ENCODE results near the gene RIPK1.
A peak's percentile ranks its signal among the peaks of the same experiment; 100 is the strongest.
"Not testable (repeated sequence)": the region's sequence is repeated elsewhere in the genome, so short reads cannot be mapped to it uniquely, and the experiment has no call there.

RIPK1 gene

GRCh38 chr6:3068329-3069214 lies at the start of gene RIPK1:
Gene RIPK1 (plus strand): TSS chr6:3068494. CDS start chr6:3076824, 8,330 bp downstream.
- TF ChIP-seq CTCF (IDR thresholded peaks at IDR 0.05; ENCODE audit: borderline replicate concordance, control extremely low read depth, extremely low read depth, insufficient read depth, missing control alignments) = peak; percentile 58
- in situ Hi-C loops (cut with MboI; ENCODE audit: low sequenced_read_pairs, unreplicated experiment) = no loop called here
- peak; percentile 98 for DNase-seq (ENCODE audit: low spot score)

GRCh38 chr6:3019065-3019464 lies 49.2 kb upstream of the RIPK1 start:
- in situ Hi-C loops (cut with MboI; ENCODE audit: low sequenced_read_pairs, unreplicated experiment) = no loop called here
- no peak for TF ChIP-seq CTCF (IDR thresholded peaks at IDR 0.05; ENCODE audit: borderline replicate concordance, control extremely low read depth, extremely low read depth, insufficient read depth, missing control alignments)
- DNase-seq (ENCODE audit: low spot score) = no peak

GRCh38 chr6:3019749-3020320 lies 48.5 kb upstream of the RIPK1 start:
- in situ Hi-C loops (cut with MboI; ENCODE audit: low sequenced_read_pairs, unreplicated experiment) = no loop called here
- DNase-seq (ENCODE audit: low spot score) = no peak
- no peak for TF ChIP-seq CTCF (IDR thresholded peaks at IDR 0.05; ENCODE audit: borderline replicate concordance, control extremely low read depth, extremely low read depth, insufficient read depth, missing control alignments)

GRCh38 chr6:3020976-3021598 lies 47.2 kb upstream of the RIPK1 start:
- in situ Hi-C loops (cut with MboI; ENCODE audit: low sequenced_read_pairs, unreplicated experiment); DNase-seq (ENCODE audit: low spot score): not testable (repeated sequence)

- no peak for DNase-seq (ENCODE audit: low spot score)
- TF ChIP-seq CTCF (IDR thresholded peaks at IDR 0.05; ENCODE audit: borderline replicate concordance, control extremely low read depth, extremely low read depth, insufficient read depth, missing control alignments) = no peak
- in situ Hi-C loops (cut with MboI; ENCODE audit: low sequenced_read_pairs, unreplicated experiment) = no loop called here
Measured at GRCh38 chr6:3022765-3023662, 45.3 kb upstream of the RIPK1 start.

GRCh38 chr6:3023663-3024483 lies 44.4 kb upstream of the RIPK1 start:
- no peak for TF ChIP-seq CTCF (IDR thresholded peaks at IDR 0.05; ENCODE audit: borderline replicate concordance, control extremely low read depth, extremely low read depth, insufficient read depth, missing control alignments)
- DNase-seq (ENCODE audit: low spot score) = peak; percentile 88
- in situ Hi-C loops (cut with MboI; ENCODE audit: low sequenced_read_pairs, unreplicated experiment) = no loop called here
